AG09319 (cell line): ENCODE data around the gene WDR17.

ENCODE experiments used
- DNase-seq: peaks from one replicate; pipeline ENCODE4 v3.0.0-alpha.2; 2010; ENCODE audit warnings: low read depth; ENCODE audit errors: extremely low read depth
- CTCF ChIP-seq: IDR thresholded peaks from 2 replicates; pipeline ENCODE4 v1.5.1; 2011; ENCODE audit warnings: low read depth, mild to moderate bottlenecking, inconsistent platforms, low read length, moderate library complexity

Gene WDR17

DNA sequence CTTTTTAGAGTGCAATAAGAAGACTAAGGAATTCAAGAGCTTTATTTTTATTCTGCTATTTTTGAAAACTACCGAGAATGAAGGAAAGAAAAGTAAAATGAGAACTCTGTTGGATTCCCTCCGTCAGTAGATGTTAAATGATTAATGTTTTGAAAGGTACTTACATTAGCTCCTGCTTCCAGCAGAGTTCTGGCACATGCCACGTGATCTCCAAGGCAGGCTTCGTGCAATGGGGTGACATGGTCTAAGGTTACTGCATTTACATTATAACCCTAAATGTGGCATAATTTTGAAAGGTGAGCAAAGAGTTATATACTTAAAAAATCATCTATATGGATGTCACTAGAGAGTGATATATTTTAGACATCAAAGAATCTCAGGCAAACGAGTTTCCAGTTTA, 156.5 kb downstream of the WDR17 start:
- no peak for DNase-seq
- no peak for TF ChIP-seq CTCF

GRCh38 chr4:176223561-176223960, 157.9 kb downstream of the WDR17 start:
- no peak for DNase-seq

GRCh38 chr4:176226736-176227135, 161.1 kb downstream of the WDR17 start:
- no peak for DNase-seq
- TF ChIP-seq CTCF, result no peak

More at GRCh38 chr4:176223561-176223960, 157.9 kb downstream of the WDR17 start:
- no peak for TF ChIP-seq CTCF

DNA sequence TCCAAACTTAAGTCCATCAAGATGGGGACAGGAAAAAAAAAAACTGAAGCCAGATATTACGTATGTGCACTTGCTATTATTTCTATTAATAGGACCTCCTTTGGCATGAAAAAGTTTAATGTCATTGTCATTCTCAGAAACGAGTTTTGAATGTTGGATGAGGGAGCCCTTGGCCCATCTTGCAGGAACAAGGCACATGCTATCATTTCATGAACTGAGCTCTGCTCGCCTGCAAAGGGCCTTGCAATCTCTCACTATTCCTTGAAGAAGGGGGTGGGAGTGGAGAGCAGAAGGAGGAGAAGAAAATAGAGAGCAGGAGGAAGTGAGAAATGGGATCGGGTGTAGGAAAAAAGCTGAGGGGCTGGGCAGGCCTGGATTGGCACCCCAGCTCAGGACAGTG, 164.0 kb downstream of the WDR17 start:
- no peak for TF ChIP-seq CTCF
- DNase-seq, result no peak
